Ovary (tissue), 9 donors: ENCODE data around the gene SYT15. TPM values are rescaled to one million over a fixed set of nuclear protein-coding genes. Genes with fewer than 3 reads are reported as not detected.

Experiments used
- DNase-seq, 5 donors: peaks; one replicate each; pipeline ENCODE4 v3.0.0-alpha.2; 2019 to 2020
- H3K27ac ChIP-seq, 2 donors: fragments of 200-600 bp; one replicate each; pipeline versions ENCODE4 v1.5.1 to v1.8.0; 2019 to 2022
- H3K27me3 ChIP-seq: fragments of 200-600 bp; one replicate; pipeline ENCODE4 v1.8.0; 2022
- H3K36me3 ChIP-seq: fragments of 200-600 bp; sonication (generic); one replicate; pipeline ENCODE4 v1.5.1; 2019
- H3K4me1 ChIP-seq: one replicate; pipeline ENCODE4 v1.8.1; 2013; ENCODE audit warnings: mild to moderate bottlenecking, moderate library complexity; ENCODE audit not compliant: insufficient read depth
- H3K4me3 ChIP-seq: fragments of 200-600 bp; sonication (generic); one replicate; pipeline ENCODE4 v1.5.1; 2017
- H3K9me3 ChIP-seq, 2 donors: fragments of 200-600 bp in 1 of 2; sonication (generic) in 1 of 2; one replicate each; pipeline versions ENCODE4 v1.5.1 to v1.8.1; 2013 to 2019; ENCODE audit warnings: mild to moderate bottlenecking in 1 of 2, moderate library complexity in 1 of 2
- CTCF ChIP-seq, 3 donors: fragments of 450-650 bp in 2 of 3; fragments of 200-600 bp in 1 of 3; IDR thresholded peaks; one replicate each; pipeline versions ENCODE4 v1.5.1 to v1.8.0; 2016 to 2022; ENCODE audit warnings: antibody characterized with exemption in 3 of 3, mild to moderate bottlenecking in 1 of 3
- EP300 ChIP-seq: sonication (generic); formaldehyde crosslinking; IDR thresholded peaks from one replicate; pipeline ENCODE4 v1.6.1; 2017; ENCODE audit warnings: antibody characterized with exemption
- POLR2A ChIP-seq: fragments of 450-650 bp; IDR thresholded peaks from one replicate; pipeline ENCODE4 v1.6.1; 2017; ENCODE audit warnings: antibody characterized with exemption, mild to moderate bottlenecking, moderate library complexity
- WGBS, 3 donors: extraction: QIAGEN DNeasy Blood & Tissue Kit in 1 of 3; methylation state at CpG; one replicate each; pipeline versions ENCODE4 v1.1.5 to v1.1.7; 2013 to 2017; 5-methylcytosine and 5-hydroxymethylcytosine counted together
- intact Hi-C, 4 donors: fragments of 100-400 bp; cut with DNase I; formaldehyde crosslinking; loops; one replicate each; pipeline versions ENCODE4 v1.11.0 to v1.15.1; 2022 to 2023
- polyA plus RNA-seq, 2 donors: library from polyadenylated mRNA; stranded (reverse); fragments of 200-250 nt in 1 of 2; fragments of 350-450 nt in 1 of 2; fragmentation: Illumina TruSeq in 1 of 2; extraction: RNeasy Lipid Tissue Mini Kit (QIAGEN cat#74804) in 1 of 2; gene quantifications; one replicate each; pipeline ENCODE4 v1.2.3, GENCODE V29; 2013 to 2014
- total RNA-seq, 7 donors: library from RNA; depleted of rRNA in 2 of 7; stranded (reverse); fragments of >200 nt in 2 of 7; fragmentation: NEBNext Ultra II Directional in 3 of 7; extraction: Animal tissue kit (Norgen Biotek cat#: 25700) in 3 of 7; gene quantifications; one replicate each; pipeline versions ENCODE4 v1.1.0 to v1.2.4, GENCODE V29; 2016 to 2023
- donor health status: DM: no; HTN: no; CAD: no; lungs with moderate emphysema.
- donor health status: DM: no; HTN: no; CAD: no.
- donor health status: Bipolar disorder and iron deficiency.
- donor health status: DM: yes; HTN: yes; CAD: no.
- donor health status: DM: no; HTN: no; CAD: no.
- donor health status: DM: yes; HTN: yes; CAD: no.

The SYT15 gene
- total and polyA plus RNA-seq, 9 donors: 0.24 to 5.3 (median 3.2) TPM

GRCh38 chr10:46551701-46552525 is 27.0 kb upstream of the SYT15 start:
- Histone ChIP-seq H3K27ac (no peak overlapping the region), H3K36me3 (no peaks in the 10 kb centered on the region), H3K27me3 (no peaks in the 10 kb centered on the region), H3K4me1 (peaks cover 6% of the 10 kb centered on the region), H3K4me3 (no peak overlapping the region), H3K9me3 (no peaks in the 10 kb centered on the region)
- DNase-seq: peak; percentile 7 to 31 (median 15)
- intact Hi-C loops: no loop called here
- WGBS, 3 donors: 84 to 89% (median 88%) methylated on average over 12 of the region's 12 CpGs
- no peak for TF ChIP-seq CTCF (IDR thresholded peaks at IDR 0.05)
- no peak for TF ChIP-seq POLR2A
- no peak for TF ChIP-seq EP300

GRCh38 chr10:46552526-46553237 is 26.2 kb upstream of the SYT15 start:
- intact Hi-C loops: no loop called here
- WGBS, 3 donors: 83 to 88% (median 86%) methylated on average over 10 of the region's 10 CpGs
- Histone ChIP-seq H3K9me3 (no peaks in the 10 kb centered on the region), H3K4me1 (peaks cover 6% of the 10 kb centered on the region), H3K36me3 (no peaks in the 10 kb centered on the region), H3K4me3 (no peak overlapping the region), H3K27ac (no peak overlapping the region), H3K27me3 (no peaks in the 10 kb centered on the region)
- DNase-seq: peak in 2 of 5 donors; percentile 6 to 13
- TF ChIP-seq EP300 (no peak), POLR2A (no peak), CTCF (IDR thresholded peaks at IDR 0.05) (no peak)

- no peaks in the 10 kb centered on the region for H3K27me3 ChIP-seq
- H3K36me3 ChIP-seq: no peaks in the 10 kb centered on the region
- intact Hi-C loops: no loop called here
- no peak overlapping the region for H3K27ac ChIP-seq
- no peaks in the 10 kb centered on the region for H3K9me3 ChIP-seq
- H3K4me1 ChIP-seq: peaks cover 6% of the 10 kb centered on the region
- DNase-seq: peak in 4 of 5 donors; percentile 12 to 31 (median 17)
- TF ChIP-seq POLR2A (no peak), CTCF (IDR thresholded peaks at IDR 0.05) (no peak), EP300 (no peak)
- H3K4me3 ChIP-seq: no peak overlapping the region
- 79 to 89% (median 85%) methylated on average over 2 of the region's 2 CpGs for WGBS, 3 donors
These were observed 25.5 kb upstream of the SYT15 start for GRCh38 chr10:46553238-46554049.

- no peak overlapping the region for H3K4me3 ChIP-seq
- 89 to 91% (median 90%) methylated on average over 7 of the region's 7 CpGs for WGBS, 3 donors
- no peak overlapping the region for H3K27ac ChIP-seq
- peak in 1 of 5 donors; percentile 12 for DNase-seq
- H3K9me3 ChIP-seq: no peaks in the 10 kb centered on the region
- intact Hi-C loops: no loop called here
- peaks cover 6% of the 10 kb centered on the region for H3K4me1 ChIP-seq
- H3K36me3 ChIP-seq: no peaks in the 10 kb centered on the region
- H3K27me3 ChIP-seq: no peaks in the 10 kb centered on the region
- no peak for TF ChIP-seq EP300
These were observed 24.7 kb upstream of the SYT15 start for GRCh38 chr10:46554166-46554781.
